ENCODE data around the gene ZNRF1. TPM values are rescaled to one million over a fixed set of nuclear protein-coding genes. Genes with fewer than 3 reads are reported as not detected.

ZNRF1 gene
- total and polyA plus RNA-seq, 2 of the 4 experiments (the other 2 are of a cell fraction), result 8.2 to 20.7 TPM

- no peak for ATAC-seq (ENCODE audit: low read depth)
- in situ Hi-C loops (cut with MboI; ENCODE audit: low sequenced_read_pairs) (no loop called here), intact Hi-C loops (cut with micrococcal nuclease) (loop anchor here (2.0 kb wide), 1 partner anchor 28 kb away; the partner anchor contains the start of gene ZNRF1), dilution Hi-C loops (cut with HindIII; ENCODE audit: low sequenced_read_pairs, unreplicated experiment) (no loop called here)
- H4K91ac ChIP-seq (ENCODE audit: insufficient read depth, low read depth, low read length), result peak overlapping the region; percentile 80
- no peak overlapping the region; the same call in 1 of the 2 replicates for H3K14ac ChIP-seq (replicated peaks; ENCODE audit: low read depth, low read length)
- H2BK120ac ChIP-seq (ENCODE audit: low read depth, low read length), result peak overlapping the region; percentile 84
- H3K4me2 ChIP-seq (ENCODE audit: low read depth, low read length), result no peak overlapping the region
- peaks cover 26% of the 10 kb centered on the region for H3K4me1 ChIP-seq (ENCODE audit: control insufficient read depth, insufficient read depth, low read length)
- peak overlapping the region; percentile 96 for H2AK5ac ChIP-seq (ENCODE audit: low read depth, low read length)
- DNase-seq, result no peak
- peak overlapping the region; percentile 79; the same call in 1 of the 3 replicates for H2BK15ac ChIP-seq (ENCODE audit: low read depth, low read length)
- peak overlapping the region; percentile 72; the same call in 1 of the 2 replicates for H2BK20ac ChIP-seq (ENCODE audit: low read depth, low read length)
- H4K8ac ChIP-seq (ENCODE audit: low read depth in 2 of 2, low read length in 2 of 2), result peak overlapping the region; percentile 44 to 64; a peak in 3 of 4 replicates
- peaks cover 9% of the 10 kb centered on the region; the same call in 1 of the 2 replicates for H4K20me1 ChIP-seq (ENCODE audit: insufficient read depth, low read length)
- ChIA-PET POLR2A (ENCODE audit: unreplicated experiment) (no interaction called here), CTCF (interaction anchor here (2.2 kb wide), 1 partner anchor 84 kb away, joined by 5 read pairs; no protein-coding TSS in a partner anchor)
- peak overlapping the region; percentile 78 for H3K4ac ChIP-seq (ENCODE audit: low read depth, low read length)
- no peaks in the 10 kb centered on the region for H3K36me3 ChIP-seq (ENCODE audit: control insufficient read depth, insufficient read depth, low read length)
- H2AK9ac ChIP-seq (replicated peaks; ENCODE audit: low read depth, low read length, poor library complexity), result no peak overlapping the region
- H3K9me3 ChIP-seq (ENCODE audit: control insufficient read depth, insufficient read depth, low read length), result no peaks in the 10 kb centered on the region
- peak overlapping the region; percentile 22; the same call in 1 of the 2 replicates for H3K23ac ChIP-seq (ENCODE audit: low read depth, low read length)
- H3K9ac ChIP-seq (ENCODE audit: low read depth, low read length), result no peak overlapping the region
- peak overlapping the region; percentile 91; the same call in 1 of the 2 replicates for H3K18ac ChIP-seq (ENCODE audit: low read depth, low read length)
- peaks cover 32 to 69% of the 10 kb centered on the region in 2 experiments for H3K79me1 ChIP-seq (ENCODE audit: low read depth in 1 of 2, low read length in 2 of 2)
- no peak overlapping the region for H3K4me3 ChIP-seq (ENCODE audit: insufficient read depth, low read depth, low read length)
- no peak overlapping the region for H2AFZ ChIP-seq (replicated peaks; ENCODE audit: low read length, poor library complexity)
- BruUV-seq (replicated peaks), result no TSS peak
- H3K27ac ChIP-seq (ENCODE audit: insufficient read depth, low read length), result peak overlapping the region; percentile 80
- H3K27me3 ChIP-seq (ENCODE audit: control insufficient read depth, insufficient read depth, low read length), result no peaks in the 10 kb centered on the region
- H4K5ac ChIP-seq (ENCODE audit: low read depth, low read length), result peak overlapping the region; percentile 86; the same call in 1 of the 2 replicates
- no peak overlapping the region for H3K56ac ChIP-seq (ENCODE audit: extremely low read depth, insufficient read depth, low read length)
- WGBS, 2 experiments (ENCODE audit: extremely low coverage in 2 of 2, insufficient read length in 1 of 2), result no CpG with 5 or more reads among the region's 2 CpGs
- H3K9me1 ChIP-seq (ENCODE audit: insufficient read depth, low read length), result peaks cover 11% of the 10 kb centered on the region; the same call in 1 of the 2 replicates
- peak overlapping the region; percentile 81 for H2BK5ac ChIP-seq (ENCODE audit: low read depth, low read length, poor library complexity, severe bottlenecking)
- TF ChIP-seq POLR2A (IDR thresholded peaks at IDR 0.05; ENCODE audit: low read depth, low read length) (no peak), MAZ (IDR thresholded peaks at IDR 0.05; ENCODE audit: borderline replicate concordance, low read depth, low read length) (no peak)
Observed at GRCh38 chr16:75026892-75027391, 28.1 kb downstream of the ZNRF1 start.
